GM23248 (cell line): ENCODE data around the gene NAP1L5.

Experiments used
- EZH2 ChIP-seq: fragments of 200-600 bp; sonication (generic); IDR thresholded peaks from 2 replicates; pipeline ENCODE4 v1.6.1; 2018; ENCODE audit warnings: antibody characterized with exemption, mild to moderate bottlenecking; ENCODE audit not compliant: insufficient read depth, poor library complexity, severe bottlenecking
- EZH2phosphoT487 ChIP-seq: fragments of 200-600 bp; sonication (generic); IDR thresholded peaks from 2 replicates; pipeline ENCODE4 v1.6.1; 2018; ENCODE audit warnings: antibody characterized with exemption, moderate library complexity, mild to moderate bottlenecking, low read depth; ENCODE audit not compliant: insufficient read depth

GRCh38 chr4:88732714-88733368 lies 35.2 kb upstream of the NAP1L5 start:
- no peak for TF ChIP-seq EZH2
- TF ChIP-seq EZH2phosphoT487 = no peak
